SK-N-SH (cell line): ENCODE data around the gene STH. TPM values are rescaled to one million over a fixed set of nuclear protein-coding genes. Genes with fewer than 3 reads are reported as not detected.

Source experiments
- CTCF ChIA-PET: fragments of 300-600, 350-600 bp; formaldehyde crosslinking; extraction: SDS; loops from one replicate; lab custom pipeline; 2021; lab: Yijun Ruan, JAX
- POLR2A ChIA-PET: fragments of 350-600 bp; sonication (Branson Sonifier 250); formaldehyde crosslinking; extraction: SDS; loops from one replicate; lab custom pipeline; 2020; ENCODE audit warnings: antibody characterized with exemption, inconsistent platforms; lab: Yijun Ruan, JAX
- DNase-seq: peaks from one replicate; pipeline ENCODE4 v3.0.0; 2012
- H2AFZ ChIP-seq: fragments of 200-600 bp; sonication (generic); 2 replicates; pipeline ENCODE4 v1.8.1; 2016; ENCODE audit warnings: antibody characterized with exemption, mild to moderate bottlenecking, low read depth
- H3F3A ChIP-seq: fragments of 200-600 bp; sonication (generic); replicated peaks from 2 replicates; pipeline ENCODE3; 2016; ENCODE audit warnings: antibody characterized with exemption, mild to moderate bottlenecking; ENCODE audit not compliant: insufficient read depth
- H3K27ac ChIP-seq, 2 experiments: fragments of 200-500 bp in 1 of 2; fragments of 200-600 bp in 1 of 2; sonication (Bioruptor generic) in 1 of 2; sonication (generic), shearing (Covaris generic) in 1 of 2; 2 replicates each; pipeline versions ENCODE4 v1.5.1 to v1.6.1; 2014 to 2016; ENCODE audit warnings: low read depth in 2 of 2, inconsistent platforms in 1 of 2, low read length in 1 of 2, mild to moderate bottlenecking in 1 of 2, mixed read lengths in 1 of 2
- H3K27me3 ChIP-seq: fragments of 200-600 bp; sonication (generic), shearing (Covaris generic); 2 replicates; pipeline ENCODE4 v1.6.1; 2016; ENCODE audit warnings: mixed run types; ENCODE audit not compliant: insufficient read depth
- H3K36me3 ChIP-seq, 2 experiments: fragments of 200-500 bp in 1 of 2; fragments of 200-600 bp in 1 of 2; sonication (Bioruptor generic) in 1 of 2; sonication (generic) in 1 of 2; replicated peaks in 1 of 2; 2 replicates each; pipeline versions ENCODE3 to v1.5.1; 2014 to 2016; ENCODE audit warnings: low read length in 1 of 2, mild to moderate bottlenecking in 1 of 2; ENCODE audit not compliant: insufficient read depth in 2 of 2, control insufficient read depth in 1 of 2
- H3K4me1 ChIP-seq, 2 experiments: fragments of 200-500 bp in 1 of 2; fragments of 200-600 bp in 1 of 2; sonication (Bioruptor generic) in 1 of 2; sonication (generic), shearing (Covaris generic) in 1 of 2; 2 replicates each; pipeline versions ENCODE4 v1.5.1 to v1.6.1; 2014 to 2016; ENCODE audit warnings: low read depth in 1 of 2, low read length in 1 of 2, mixed run types in 1 of 2; ENCODE audit not compliant: insufficient read depth in 2 of 2, control insufficient read depth in 1 of 2
- H3K4me2 ChIP-seq: fragments of 200-600 bp; sonication (generic), shearing (Covaris generic); 2 replicates; pipeline ENCODE4 v1.6.1; 2017; ENCODE audit warnings: mixed run types
- H3K4me3 ChIP-seq, 2 experiments: fragments of 200-500 bp in 1 of 2; fragments of 200-600 bp in 1 of 2; sonication (Bioruptor generic) in 1 of 2; sonication (generic), shearing (Covaris generic) in 1 of 2; 2 replicates each; pipeline versions ENCODE4 v1.5.1 to v1.8.1; 2014 to 2016; ENCODE audit warnings: low read depth in 2 of 2, inconsistent platforms in 1 of 2, low read length in 1 of 2, mild to moderate bottlenecking in 1 of 2, mixed read lengths in 1 of 2, moderate library complexity in 1 of 2
- H3K79me2 ChIP-seq: fragments of 200-600 bp; sonication (generic); 2 replicates; pipeline ENCODE4 v1.8.1; 2017; ENCODE audit warnings: mild to moderate bottlenecking; ENCODE audit not compliant: insufficient read depth
- H3K9ac ChIP-seq: fragments of 200-600 bp; sonication (generic); 2 replicates; pipeline ENCODE4 v1.6.1; 2017; ENCODE audit warnings: mixed run types
- H3K9me2 ChIP-seq: fragments of 200-600 bp; sonication (generic); 2 replicates; pipeline ENCODE4 v1.6.1; 2017; ENCODE audit warnings: mixed run types
- H3K9me3 ChIP-seq: fragments of 200-600 bp; sonication (generic); 2 replicates; pipeline ENCODE4 v1.6.1; 2017; ENCODE audit warnings: mixed run types, mild to moderate bottlenecking, moderate library complexity
- H4K20me1 ChIP-seq: fragments of 200-600 bp; sonication (generic); 2 replicates; pipeline ENCODE4 v1.6.1; 2017; ENCODE audit warnings: mild to moderate bottlenecking, mixed run types; ENCODE audit not compliant: insufficient read depth
- ELF1 ChIP-seq: IDR thresholded peaks from 2 replicates; pipeline ENCODE4 v1.4.0; 2012
- EP300 ChIP-seq, 2 experiments: IDR thresholded peaks; 2 replicates each; pipeline versions ENCODE4 v1.4.0 to v1.6.1; 2012; ENCODE audit warnings: borderline replicate concordance in 1 of 2, low read depth in 1 of 2, low read length in 1 of 2
- EZH2phosphoT487 ChIP-seq: fragments of 200-600 bp; sonication (generic); IDR thresholded peaks from 2 replicates; pipeline ENCODE4 v1.6.1; 2017; ENCODE audit warnings: low read depth, mixed run types, mild to moderate bottlenecking, antibody characterized with exemption, moderate library complexity, borderline replicate concordance
- FOSL2 ChIP-seq: IDR thresholded peaks from 2 replicates; pipeline ENCODE4 v1.4.0; 2012; ENCODE audit warnings: low read depth, mild to moderate bottlenecking, moderate library complexity, borderline replicate concordance
- FOXM1 ChIP-seq: IDR thresholded peaks from 2 replicates; pipeline ENCODE4 v1.4.0; 2012; ENCODE audit warnings: low read depth, mild to moderate bottlenecking
- GABPA ChIP-seq: IDR thresholded peaks from 2 replicates; pipeline ENCODE4 v1.4.0; 2012; ENCODE audit warnings: low read depth, mild to moderate bottlenecking
- GATA2 ChIP-seq: sonication (generic); formaldehyde crosslinking; IDR thresholded peaks from 2 replicates; pipeline ENCODE4 v1.5.0; 2020; ENCODE audit warnings: mild to moderate bottlenecking, missing genetic modification reagents
- MEF2A ChIP-seq: IDR thresholded peaks from 2 replicates; pipeline ENCODE4 v1.4.0; 2012; ENCODE audit warnings: low read depth, borderline replicate concordance
- MXI1 ChIP-seq: IDR thresholded peaks from 2 replicates; pipeline ENCODE4 v1.6.1; 2012; ENCODE audit warnings: mild to moderate bottlenecking, low read depth, low read length, improper control_type of control experiment
- NRF1 ChIP-seq: IDR thresholded peaks from 2 replicates; pipeline ENCODE4 v1.6.1; 2012; ENCODE audit warnings: low read depth, mild to moderate bottlenecking, low read length
- RCOR1 ChIP-seq: fragments of 150-350 bp; IDR thresholded peaks from 2 replicates; pipeline ENCODE4 v1.6.1; 2017; ENCODE audit warnings: antibody characterized with exemption, low read length
- RFX5 ChIP-seq: IDR thresholded peaks from 2 replicates; pipeline ENCODE4 v1.6.1; 2012; ENCODE audit warnings: mild to moderate bottlenecking, improper control_type of control experiment, low read length
- SIN3A ChIP-seq: IDR thresholded peaks from 2 replicates; pipeline ENCODE4 v1.6.1; 2012; ENCODE audit warnings: low read depth, mild to moderate bottlenecking, low read length, moderate library complexity, borderline replicate concordance
- TAF1 ChIP-seq: IDR thresholded peaks from 2 replicates; pipeline ENCODE4 v1.6.1; 2012; ENCODE audit warnings: low read depth, mild to moderate bottlenecking, low read length, moderate library complexity, borderline replicate concordance
- WGBS: methylation state at CpG from one replicate; pipeline ENCODE4 v1.1.6; 2017; ENCODE audit warnings: low lambda C conversion rate; 5-methylcytosine and 5-hydroxymethylcytosine counted together
- polyA plus RNA-seq, 3 experiments: library from polyadenylated mRNA; depleted of rRNA; stranded (reverse); fragments of >200 nt; gene quantifications; 2 replicates each; pipeline ENCODE4 v1.2.3, GENCODE V29; 2012
- TF ChIP-seq, protein P1 (sequence below): IDR thresholded peaks from 2 replicates; pipeline ENCODE4 v1.4.0; 2012; ENCODE audit warnings: low read depth, borderline replicate concordance
- TF ChIP-seq, protein P2 (sequence below): IDR thresholded peaks from 2 replicates; pipeline ENCODE4; 2012
- TF ChIP-seq, protein P3 (sequence below): IDR thresholded peaks from 2 replicates; pipeline ENCODE4 v1.4.0; 2012; ENCODE audit warnings: low read depth, borderline replicate concordance
- TF ChIP-seq, protein P4 (sequence below): fragments of 200-600 bp; sonication (generic); IDR thresholded peaks from 2 replicates; pipeline ENCODE4 v1.6.1; 2017; ENCODE audit warnings: antibody characterized with exemption, mild to moderate bottlenecking, moderate library complexity

STH gene
- polyA plus RNA-seq, 1 of the 3 experiments (the other 2 are of a cell fraction), result not detected

DNA sequence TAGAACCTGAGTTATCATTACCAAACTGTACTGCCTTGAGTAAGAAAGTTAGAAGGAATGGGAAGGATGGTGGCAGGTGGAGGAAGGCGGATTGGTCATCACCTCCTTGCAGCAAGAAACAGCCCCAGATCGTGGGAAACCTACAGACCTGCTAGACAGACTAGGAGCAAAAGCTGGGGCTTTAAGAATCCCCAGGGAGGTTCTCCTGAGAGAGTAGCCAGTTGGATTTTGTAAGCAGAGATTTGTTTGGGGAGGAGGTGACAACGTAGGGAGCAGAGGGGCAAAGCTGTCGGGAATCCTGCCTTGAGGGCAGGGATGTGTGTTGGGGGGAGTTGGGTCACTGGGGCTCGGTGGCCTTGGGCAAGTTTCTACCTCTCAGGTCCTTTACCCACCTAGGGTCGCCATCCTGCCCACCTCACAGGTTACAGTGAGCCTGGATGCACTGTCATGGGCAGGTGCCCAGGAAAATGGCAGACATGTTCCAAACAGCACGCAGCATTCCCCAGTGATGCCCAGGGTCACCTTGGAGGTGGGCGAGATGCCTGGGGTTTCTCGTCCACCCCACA lies 49.2 kb upstream of the STH start:
- peaks cover 0 to 14% of the 10 kb centered on the region in 2 experiments; a peak in 1 of 4 replicates for H3K4me1 ChIP-seq
- H3K4me3 ChIP-seq, result no peak overlapping the region
- H3K79me2 ChIP-seq, result no peaks in the 10 kb centered on the region
- POLR2A ChIA-PET, result no interaction called here
- H3K27ac ChIP-seq, result no peak overlapping the region
- no peaks in the 10 kb centered on the region for H3F3A ChIP-seq
- no peaks in the 10 kb centered on the region for H3K36me3 ChIP-seq
- no peaks in the 10 kb centered on the region for H3K9me3 ChIP-seq
- H3K4me2 ChIP-seq, result no peak overlapping the region
- no peak overlapping the region for H3K9ac ChIP-seq
- peaks cover 24% of the 10 kb centered on the region; the same call in 1 of the 2 replicates for H3K27me3 ChIP-seq
- H3K9me2 ChIP-seq, result no peaks in the 10 kb centered on the region
- no peak overlapping the region for H2AFZ ChIP-seq
- no peaks in the 10 kb centered on the region for H4K20me1 ChIP-seq
- CTCF ChIA-PET, result interaction anchor here (0.6 to 2.0 kb wide), 3 partner anchors 21 to 94 kb away, joined by 3 to 7 read pairs (median 3); no protein-coding TSS in a partner anchor
- DNase-seq, result no peak
- TF ChIP-seq FOSL2 (no peak), GATA2 (CRISPR knock-in tag) (no peak), EZH2phosphoT487 (no peak), MEF2A (no peak), EP300 (IDR thresholded peaks at IDR 0.05; ENCODE audit: borderline replicate concordance in 1 of 2, low read depth in 1 of 2, low read length in 1 of 2) (no peak), TAF1 (no peak), SIN3A (no peak), ELF1 (no peak), RFX5 (no peak)
- TF ChIP-seq, protein P1, sequence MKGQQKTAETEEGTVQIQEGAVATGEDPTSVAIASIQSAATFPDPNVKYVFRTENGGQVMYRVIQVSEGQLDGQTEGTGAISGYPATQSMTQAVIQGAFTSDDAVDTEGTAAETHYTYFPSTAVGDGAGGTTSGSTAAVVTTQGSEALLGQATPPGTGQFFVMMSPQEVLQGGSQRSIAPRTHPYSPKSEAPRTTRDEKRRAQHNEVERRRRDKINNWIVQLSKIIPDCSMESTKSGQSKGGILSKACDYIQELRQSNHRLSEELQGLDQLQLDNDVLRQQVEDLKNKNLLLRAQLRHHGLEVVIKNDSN, result no peak
- TF ChIP-seq, protein P2, sequence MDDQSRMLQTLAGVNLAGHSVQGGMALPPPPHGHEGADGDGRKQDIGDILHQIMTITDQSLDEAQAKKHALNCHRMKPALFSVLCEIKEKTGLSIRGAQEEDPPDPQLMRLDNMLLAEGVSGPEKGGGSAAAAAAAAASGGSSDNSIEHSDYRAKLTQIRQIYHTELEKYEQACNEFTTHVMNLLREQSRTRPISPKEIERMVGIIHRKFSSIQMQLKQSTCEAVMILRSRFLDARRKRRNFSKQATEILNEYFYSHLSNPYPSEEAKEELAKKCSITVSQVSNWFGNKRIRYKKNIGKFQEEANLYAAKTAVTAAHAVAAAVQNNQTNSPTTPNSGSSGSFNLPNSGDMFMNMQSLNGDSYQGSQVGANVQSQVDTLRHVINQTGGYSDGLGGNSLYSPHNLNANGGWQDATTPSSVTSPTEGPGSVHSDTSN, result no peak
- 45% methylated on average over 6 of the region's 9 CpGs for WGBS

DNA sequence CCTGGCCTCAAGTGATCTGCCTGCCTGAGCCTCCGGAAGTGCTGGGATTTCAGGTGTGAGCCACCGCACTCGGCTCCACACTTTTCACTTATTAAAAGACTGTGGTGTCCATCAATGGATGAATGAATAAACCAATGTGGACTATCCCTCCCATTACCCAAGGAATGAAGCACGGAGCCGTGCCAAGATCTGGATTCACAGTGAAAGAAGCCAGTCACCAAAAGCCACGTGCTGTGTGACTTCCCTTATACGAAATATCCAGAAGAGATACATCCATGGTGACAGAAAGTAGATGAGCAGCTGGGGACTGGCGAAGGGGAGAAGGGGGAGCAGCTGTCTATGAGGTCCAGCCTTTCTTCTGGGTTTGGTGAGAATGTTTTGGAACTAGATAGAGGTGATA lies 48.2 kb upstream of the STH start:
- H3K27ac ChIP-seq, result no peak overlapping the region
- H3K27me3 ChIP-seq, result peaks cover 21% of the 10 kb centered on the region; the same call in 1 of the 2 replicates
- H3K4me1 ChIP-seq, result peaks cover 0 to 14% of the 10 kb centered on the region in 2 experiments; a peak in 1 of 4 replicates
- ChIA-PET CTCF (no interaction called here), POLR2A (no interaction called here)
- H3K4me2 ChIP-seq, result no peak overlapping the region
- no peaks in the 10 kb centered on the region for H3K9me3 ChIP-seq
- no peaks in the 10 kb centered on the region for H4K20me1 ChIP-seq
- no peak overlapping the region for H3K9ac ChIP-seq
- TF ChIP-seq, protein P3, sequence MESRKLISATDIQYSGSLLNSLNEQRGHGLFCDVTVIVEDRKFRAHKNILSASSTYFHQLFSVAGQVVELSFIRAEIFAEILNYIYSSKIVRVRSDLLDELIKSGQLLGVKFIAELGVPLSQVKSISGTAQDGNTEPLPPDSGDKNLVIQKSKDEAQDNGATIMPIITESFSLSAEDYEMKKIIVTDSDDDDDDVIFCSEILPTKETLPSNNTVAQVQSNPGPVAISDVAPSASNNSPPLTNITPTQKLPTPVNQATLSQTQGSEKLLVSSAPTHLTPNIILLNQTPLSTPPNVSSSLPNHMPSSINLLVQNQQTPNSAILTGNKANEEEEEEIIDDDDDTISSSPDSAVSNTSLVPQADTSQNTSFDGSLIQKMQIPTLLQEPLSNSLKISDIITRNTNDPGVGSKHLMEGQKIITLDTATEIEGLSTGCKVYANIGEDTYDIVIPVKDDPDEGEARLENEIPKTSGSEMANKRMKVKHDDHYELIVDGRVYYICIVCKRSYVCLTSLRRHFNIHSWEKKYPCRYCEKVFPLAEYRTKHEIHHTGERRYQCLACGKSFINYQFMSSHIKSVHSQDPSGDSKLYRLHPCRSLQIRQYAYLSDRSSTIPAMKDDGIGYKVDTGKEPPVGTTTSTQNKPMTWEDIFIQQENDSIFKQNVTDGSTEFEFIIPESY, result no peak
- TF ChIP-seq, protein P1, result no peak
- TF ChIP-seq GABPA (no peak), FOXM1 (no peak), RCOR1 (no peak), FOSL2 (no peak), MXI1 (no peak), MEF2A (no peak), GATA2 (CRISPR knock-in tag) (no peak), NRF1 (no peak), RFX5 (no peak)
- TF ChIP-seq, protein P2, result no peak
- TF ChIP-seq, protein P4, sequence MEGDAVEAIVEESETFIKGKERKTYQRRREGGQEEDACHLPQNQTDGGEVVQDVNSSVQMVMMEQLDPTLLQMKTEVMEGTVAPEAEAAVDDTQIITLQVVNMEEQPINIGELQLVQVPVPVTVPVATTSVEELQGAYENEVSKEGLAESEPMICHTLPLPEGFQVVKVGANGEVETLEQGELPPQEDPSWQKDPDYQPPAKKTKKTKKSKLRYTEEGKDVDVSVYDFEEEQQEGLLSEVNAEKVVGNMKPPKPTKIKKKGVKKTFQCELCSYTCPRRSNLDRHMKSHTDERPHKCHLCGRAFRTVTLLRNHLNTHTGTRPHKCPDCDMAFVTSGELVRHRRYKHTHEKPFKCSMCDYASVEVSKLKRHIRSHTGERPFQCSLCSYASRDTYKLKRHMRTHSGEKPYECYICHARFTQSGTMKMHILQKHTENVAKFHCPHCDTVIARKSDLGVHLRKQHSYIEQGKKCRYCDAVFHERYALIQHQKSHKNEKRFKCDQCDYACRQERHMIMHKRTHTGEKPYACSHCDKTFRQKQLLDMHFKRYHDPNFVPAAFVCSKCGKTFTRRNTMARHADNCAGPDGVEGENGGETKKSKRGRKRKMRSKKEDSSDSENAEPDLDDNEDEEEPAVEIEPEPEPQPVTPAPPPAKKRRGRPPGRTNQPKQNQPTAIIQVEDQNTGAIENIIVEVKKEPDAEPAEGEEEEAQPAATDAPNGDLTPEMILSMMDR, result no peak
- no peak overlapping the region for H3K4me3 ChIP-seq
- H2AFZ ChIP-seq, result no peak overlapping the region
- DNase-seq, result no peak
- no peaks in the 10 kb centered on the region for H3K36me3 ChIP-seq
- 59% methylated on average over 8 of the region's 8 CpGs for WGBS
- no peaks in the 10 kb centered on the region for H3F3A ChIP-seq
- no peaks in the 10 kb centered on the region for H3K9me2 ChIP-seq
- H3K79me2 ChIP-seq, result no peaks in the 10 kb centered on the region
